GM19193 (cell line): ENCODE measurements around the gene RAB5A.

Experiments used
- POLR2A ChIP-seq: IDR thresholded peaks from 4 replicates; pipeline ENCODE4 v1.6.1; 2011; ENCODE audit not compliant: insufficient read depth, insufficient read length; ENCODE audit errors: extremely low read depth

Gene RAB5A

DNA sequence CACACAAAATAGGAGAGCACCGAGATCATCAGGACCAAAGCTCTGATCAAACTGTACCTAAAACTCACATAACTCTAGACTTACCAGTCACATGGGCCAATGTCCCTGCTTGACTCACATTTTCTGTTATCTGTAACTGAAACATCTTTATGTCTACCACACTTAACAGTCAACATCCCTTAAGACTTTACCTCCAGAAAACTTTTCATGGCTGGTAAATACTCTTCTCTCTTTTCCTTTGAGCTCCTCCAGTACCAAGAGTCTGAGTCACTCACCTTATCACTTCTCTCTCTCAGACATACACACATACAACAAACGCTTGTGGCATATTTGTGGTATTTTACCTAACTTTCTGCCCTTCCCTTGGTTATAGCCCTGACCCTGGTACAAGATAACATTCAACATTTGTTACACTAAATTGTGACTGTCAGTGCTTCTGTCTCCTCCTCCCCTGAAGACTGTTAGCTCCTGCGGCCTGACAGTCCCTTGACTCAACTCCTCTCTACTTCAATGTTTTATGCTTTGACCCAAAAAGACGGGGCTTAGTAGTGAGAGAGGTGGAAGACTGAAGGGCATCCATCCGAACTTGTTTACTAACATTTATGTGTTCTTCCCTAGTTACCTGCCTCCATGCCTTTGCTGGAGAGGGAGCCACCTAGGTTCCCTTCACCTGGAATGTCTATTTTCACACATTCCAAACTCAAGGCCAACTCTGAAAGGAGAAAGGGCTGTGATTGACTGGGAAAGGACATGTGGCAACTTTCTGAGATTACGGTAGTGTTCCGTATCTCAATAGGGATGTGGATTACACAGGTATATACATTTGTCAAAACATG lies 9.2 kb upstream of the RAB5A start:
- TF ChIP-seq POLR2A, result no peak

DNA sequence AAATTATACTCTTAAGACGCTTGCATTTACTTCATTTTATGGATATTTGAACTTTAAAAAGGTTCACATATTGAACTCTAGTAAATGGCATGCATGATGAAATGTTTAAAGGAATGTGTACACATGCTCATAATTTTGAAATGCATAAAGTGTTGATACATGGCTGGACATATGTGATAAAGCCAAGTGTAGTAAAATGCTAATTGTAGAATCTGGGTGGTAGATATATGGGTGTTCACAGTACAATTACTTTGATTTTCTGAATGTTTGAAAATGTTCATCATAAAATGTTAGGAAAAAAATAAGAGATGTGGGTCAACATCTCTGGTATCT lies 8.6 kb upstream of the RAB5A start:
- no peak for TF ChIP-seq POLR2A

DNA sequence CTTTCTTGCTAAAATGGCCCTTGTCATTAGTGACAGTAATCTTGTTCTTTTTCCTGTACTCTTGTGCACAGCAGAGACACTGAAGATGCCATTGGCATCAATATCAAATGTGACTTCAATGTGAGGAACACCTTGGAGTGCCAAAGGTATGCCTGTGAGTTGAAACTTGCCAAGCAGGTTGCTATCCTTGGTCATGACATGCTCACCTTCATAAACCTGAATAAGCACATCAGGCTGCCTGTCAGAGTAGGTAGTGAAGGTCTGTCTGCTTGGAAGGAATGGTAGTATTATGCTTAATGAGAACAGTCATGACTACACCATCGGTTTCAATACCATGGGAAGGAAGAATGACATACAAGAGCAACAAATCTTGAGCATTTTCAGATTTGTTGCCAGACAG lies 6.3 kb upstream of the RAB5A start:
- no peak for TF ChIP-seq POLR2A

DNA sequence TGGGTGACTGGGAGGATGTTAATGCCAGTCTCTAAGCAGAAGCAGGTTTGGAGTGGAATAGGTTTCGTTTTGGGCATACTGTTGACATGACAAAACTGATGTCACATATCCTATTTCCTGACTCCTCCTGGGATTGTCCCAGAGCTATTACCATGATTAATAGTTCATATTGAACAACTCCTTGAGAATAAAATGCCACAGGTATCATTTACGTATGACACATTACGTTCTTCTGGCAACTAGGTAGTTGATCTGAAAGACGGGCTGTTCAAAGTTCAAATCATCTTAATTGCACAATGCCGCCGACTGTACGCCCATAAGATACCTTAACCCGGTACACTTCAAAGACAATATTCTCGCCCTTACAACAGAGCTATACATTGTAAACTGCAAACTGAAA lies 1.4 kb upstream of the RAB5A start:
- no peak for TF ChIP-seq POLR2A

DNA sequence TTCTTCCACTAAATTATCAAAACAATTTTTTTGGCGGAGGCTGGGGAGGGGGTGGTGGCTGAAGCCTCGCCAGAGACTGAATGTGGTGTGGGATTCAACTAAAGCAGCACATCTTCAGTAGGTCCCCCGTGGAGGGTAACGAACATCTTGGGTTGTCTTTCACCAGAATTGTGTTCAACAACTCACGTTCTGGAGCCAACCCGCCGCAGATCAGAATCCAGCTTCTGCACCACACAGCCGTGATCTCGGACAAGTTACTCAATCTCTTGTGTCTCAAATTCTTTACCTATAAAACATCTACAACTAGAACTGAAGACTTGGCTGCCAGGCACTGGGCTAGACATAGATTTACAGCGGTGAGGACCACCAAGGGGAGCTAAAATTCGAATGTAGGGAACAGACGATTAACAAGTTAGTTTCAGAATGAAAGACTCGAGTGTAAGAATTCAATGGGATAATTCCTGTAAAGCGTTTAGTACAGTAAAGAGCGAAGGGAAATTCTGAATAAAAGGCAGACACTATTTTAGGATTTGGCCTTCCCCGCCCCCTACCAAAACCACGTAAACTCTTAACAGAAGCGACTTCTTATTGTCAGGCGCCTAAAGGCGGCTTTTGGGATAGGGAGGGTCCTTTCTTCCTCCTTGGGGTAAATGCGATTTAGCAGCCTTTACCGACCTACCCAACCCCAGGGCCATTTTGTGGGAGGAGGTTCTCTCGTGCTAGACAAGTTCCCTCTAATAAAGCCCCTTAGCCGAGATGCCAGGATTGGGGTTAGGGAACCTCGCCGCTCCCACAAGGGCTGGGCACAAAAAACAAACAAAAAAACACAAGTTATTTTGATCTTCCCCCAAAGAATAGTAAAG lies 697 bp upstream of the RAB5A start:
- TF ChIP-seq POLR2A, result no peak

DNA sequence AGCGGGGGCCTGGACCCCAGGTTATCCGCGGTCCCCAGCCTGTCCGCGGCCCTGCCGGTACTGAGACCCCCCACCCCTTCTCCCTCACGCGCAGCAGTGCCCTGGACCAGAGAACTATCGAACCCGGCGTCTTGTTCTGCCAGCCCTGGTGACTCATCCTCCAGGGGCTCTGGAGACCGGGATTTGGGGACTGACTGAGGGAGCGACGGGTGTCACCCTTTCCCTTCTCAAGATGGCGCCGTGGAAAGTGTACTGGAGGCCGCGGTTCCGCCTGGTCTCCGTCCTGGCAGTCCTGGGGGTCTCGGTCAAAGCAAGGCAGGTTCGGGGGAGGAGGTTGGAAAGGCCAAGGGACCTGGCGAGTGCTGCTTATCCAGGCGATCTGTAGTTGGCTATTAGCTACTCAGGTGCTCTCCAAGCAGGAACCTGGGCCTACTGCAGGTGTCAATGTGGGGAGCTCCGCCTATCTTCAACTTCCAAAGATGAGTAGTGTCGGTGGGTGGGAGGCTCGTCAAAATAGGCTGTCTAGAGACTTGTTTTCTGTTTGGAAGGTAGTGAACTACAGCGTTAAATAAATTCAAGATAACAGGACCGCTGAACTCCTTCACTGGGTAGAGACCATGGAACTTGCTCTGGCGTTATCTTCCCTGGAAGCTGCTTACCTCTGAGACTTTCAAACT lies 790 bp downstream of the RAB5A start:
- TF ChIP-seq POLR2A, result no peak

DNA sequence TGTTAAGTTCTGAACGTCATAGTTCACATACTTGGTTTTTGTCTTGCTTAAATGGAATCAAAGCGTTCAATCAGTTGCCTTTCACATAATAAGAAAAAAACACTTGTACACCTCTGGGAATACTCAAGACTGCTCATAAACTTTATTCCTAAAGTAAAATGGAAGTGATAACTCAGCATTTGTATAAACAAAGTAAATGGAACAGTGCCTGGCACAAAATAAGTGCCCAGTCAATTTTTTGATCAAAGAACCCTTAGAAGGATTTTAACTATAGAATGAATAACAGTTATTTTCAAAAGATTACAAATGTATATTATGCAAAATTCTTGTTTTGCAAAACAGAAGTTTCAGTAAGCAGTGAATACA lies 1.3 kb downstream of the RAB5A start:
- TF ChIP-seq POLR2A, result no peak

DNA sequence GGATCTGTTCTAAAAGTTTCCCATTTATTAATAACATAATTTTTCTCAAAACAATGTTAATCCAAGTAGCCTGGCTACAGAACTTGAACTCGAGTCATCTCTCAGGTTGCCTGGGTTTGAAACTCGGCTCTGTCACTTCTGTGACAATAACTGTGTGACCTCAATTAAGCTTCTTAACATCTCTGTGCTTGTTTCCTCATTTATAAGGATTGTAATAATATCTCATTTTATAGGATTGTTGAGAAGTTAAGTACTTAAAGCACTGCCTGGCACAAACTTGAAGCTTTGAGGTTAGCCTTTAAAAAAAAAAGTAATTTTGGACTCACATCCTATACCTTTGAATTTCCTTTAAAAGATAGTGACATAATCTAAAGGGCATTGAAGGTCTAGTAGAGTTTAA lies 3.4 kb downstream of the RAB5A start:
- no peak for TF ChIP-seq POLR2A

DNA sequence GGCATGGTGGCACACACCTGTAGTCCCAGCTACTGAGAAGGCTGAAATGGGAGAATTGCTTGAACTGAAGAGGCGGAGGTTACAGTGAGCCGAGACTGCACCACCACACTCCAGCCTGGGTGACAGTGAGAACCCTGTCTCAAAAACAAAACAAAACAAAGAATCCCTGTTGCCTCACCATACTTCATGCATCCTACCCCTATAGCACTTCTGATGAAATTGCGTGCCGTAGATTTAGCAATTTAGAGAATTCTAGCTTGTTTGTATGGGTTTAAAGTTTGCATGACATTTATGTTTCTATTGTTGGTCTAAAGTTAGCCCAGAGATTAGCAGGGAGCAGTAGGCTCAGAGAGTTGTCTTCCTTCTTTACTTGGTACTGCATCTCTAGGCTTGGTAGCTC lies 7.8 kb downstream of the RAB5A start:
- no peak for TF ChIP-seq POLR2A

DNA sequence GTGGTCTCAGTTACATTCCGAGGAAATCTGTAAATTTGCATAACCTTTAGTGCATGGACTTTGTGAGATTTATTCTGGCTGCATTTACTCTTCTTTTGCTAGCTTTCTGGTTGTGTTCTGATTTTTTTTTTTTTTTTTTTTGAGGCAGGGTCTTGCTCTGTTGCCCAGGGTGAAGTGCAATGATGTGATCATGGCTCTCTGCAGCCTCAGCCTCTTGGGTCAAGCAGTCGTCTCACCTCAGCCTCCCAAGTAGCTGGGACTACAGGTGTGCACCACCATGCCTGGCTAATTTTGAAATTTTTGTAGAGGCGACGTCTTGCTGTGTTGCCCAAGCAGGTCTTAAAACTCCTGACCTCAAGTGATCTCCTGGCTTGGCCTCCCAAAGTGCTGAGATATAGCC lies 12.6 kb downstream of the RAB5A start:
- TF ChIP-seq POLR2A, result no peak

DNA sequence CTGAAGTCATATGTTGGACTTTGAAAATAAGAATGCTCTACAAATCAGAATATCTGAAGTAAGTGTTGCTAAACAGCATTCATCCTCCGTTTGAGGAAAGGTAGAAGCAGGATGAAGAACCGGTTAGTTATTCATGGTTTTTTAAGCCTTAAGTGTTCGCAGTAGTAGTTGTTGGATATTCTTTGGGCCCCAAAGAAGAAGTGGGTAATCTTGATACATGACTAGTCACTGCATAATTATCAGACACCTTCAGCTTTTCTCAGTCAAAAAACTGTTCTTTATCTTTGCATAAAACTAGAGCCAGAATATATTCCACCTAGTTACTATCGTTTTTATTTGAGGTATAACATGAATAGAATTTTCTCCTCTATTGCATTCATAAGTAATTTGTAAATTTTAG lies 13.8 kb downstream of the RAB5A start:
- TF ChIP-seq POLR2A, result no peak

DNA sequence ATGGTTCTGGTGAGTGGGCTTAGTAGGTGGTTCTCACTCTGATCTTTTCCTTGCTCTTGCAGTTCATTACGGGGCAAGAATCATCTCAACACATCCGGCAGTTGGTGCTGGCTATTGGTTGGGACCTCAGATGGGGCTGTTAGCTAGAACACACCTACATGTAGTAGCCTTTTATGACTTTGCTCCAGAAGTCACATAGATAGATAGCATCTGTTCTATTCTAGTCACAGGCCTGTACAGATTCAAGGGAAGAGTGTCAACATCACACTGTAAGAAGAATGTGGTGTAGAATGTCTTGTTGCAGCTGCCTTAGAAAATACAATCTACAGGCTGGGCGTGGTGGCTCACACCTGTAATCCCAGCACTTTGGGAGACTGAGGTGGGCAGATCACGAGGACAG lies 15.1 kb downstream of the RAB5A start:
- no peak for TF ChIP-seq POLR2A

DNA sequence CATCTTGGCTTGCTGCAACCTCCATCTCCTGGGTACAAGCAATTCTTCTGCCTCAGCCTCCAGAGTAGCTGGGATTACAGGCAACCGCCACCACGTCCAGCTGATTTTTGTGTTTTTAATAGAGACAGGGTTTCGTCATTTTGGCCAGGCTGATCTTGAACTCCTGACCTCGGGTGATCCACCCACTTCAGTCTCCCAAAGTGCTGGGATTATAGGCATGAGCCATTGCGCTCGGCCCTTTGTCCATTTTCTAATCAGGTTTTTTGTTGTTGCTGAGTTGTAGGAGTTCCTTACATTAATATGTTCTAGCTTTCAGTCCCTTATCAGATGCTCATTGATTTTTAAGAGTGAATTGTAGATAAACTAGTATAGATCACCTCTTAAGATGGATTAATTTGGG lies 20.3 kb downstream of the RAB5A start:
- TF ChIP-seq POLR2A, result no peak

DNA sequence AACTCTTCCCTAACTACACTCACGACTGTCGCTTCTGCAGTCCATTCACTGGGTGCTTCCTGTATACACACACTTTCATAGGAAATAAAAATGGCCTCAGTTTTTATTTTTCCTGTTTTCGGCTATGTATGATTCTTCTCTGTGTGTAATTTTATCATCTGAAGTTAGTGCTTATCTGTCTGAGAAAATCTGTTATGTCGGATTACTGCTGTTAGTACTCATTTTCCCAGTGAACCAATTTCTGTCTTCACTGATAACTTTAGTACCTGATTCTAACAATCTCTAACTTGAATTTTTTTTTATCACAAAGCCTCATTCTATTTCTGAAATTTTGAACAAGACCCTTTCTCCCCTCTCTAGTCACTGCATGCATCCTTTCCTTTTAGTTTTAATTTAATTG lies 20.9 kb downstream of the RAB5A start:
- TF ChIP-seq POLR2A, result no peak

DNA sequence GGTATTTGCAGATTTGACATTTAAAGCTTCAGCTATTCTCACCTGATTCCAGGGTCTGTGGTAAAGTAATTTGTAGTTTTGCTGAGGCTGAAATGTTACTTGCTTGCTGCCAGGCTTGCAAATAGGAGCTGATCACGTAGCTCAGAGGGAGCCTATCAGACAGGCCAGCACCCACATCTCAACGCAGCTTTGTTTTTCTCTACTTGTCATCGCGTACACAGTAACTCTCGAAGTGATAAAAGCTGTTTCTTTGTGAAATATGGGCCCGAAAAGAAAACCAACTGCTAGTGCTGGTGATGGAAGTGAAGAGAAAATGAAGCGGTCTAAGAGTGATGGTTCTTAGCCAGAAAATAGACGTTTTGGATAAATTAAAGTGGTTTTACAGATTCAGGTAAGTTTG lies 23.4 kb downstream of the RAB5A start:
- TF ChIP-seq POLR2A, result no peak

DNA sequence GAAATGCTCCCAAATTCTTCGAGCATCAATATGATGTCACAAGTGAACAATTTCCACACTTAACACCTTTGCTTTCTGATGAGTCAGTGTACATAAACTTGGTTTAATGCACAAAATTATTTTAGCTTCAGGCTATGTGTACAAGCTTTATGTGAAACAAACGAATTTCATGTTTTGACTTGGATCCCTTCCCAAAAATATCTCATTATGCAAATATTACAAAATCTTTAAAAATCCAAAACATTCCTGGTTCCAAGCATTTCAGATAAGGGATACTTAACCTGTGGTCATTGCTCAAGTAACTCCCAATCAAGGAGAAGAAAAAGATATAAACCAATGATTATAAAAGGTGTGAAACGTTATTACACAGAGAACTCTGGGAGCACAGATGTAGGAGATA lies 25.2 kb downstream of the RAB5A start:
- no peak for TF ChIP-seq POLR2A
